SK-N-SH treated with all-trans-retinoic acid at 6 μM for 48 hours (cell line): ENCODE results near the gene ST13.
A peak's percentile ranks its signal among the peaks of the same experiment; 100 is the strongest.

Experiments used
- ATAC-seq: fragments of 200-7000 bp; cut with Tn5 transposase; 3 replicates; pipeline ENCODE4 v1.9.1; 2020; ENCODE audit warnings: mild to moderate bottlenecking, moderate library complexity
- BACH2 ChIP-seq: fragments of 250-450 bp; sonication (Bioruptor Pico); IDR thresholded peaks from 2 replicates; pipeline ENCODE4 v1.9.0; 2021; ENCODE audit warnings: mild to moderate bottlenecking, borderline replicate concordance
- CREB5 ChIP-seq: fragments of 250-450 bp; sonication (Bioruptor Pico); IDR thresholded peaks from 2 replicates; pipeline ENCODE4 v1.5.1; 2020; ENCODE audit warnings: low read depth, mild to moderate bottlenecking, moderate library complexity
- CSDC2 ChIP-seq: fragments of 250-450 bp; sonication (Bioruptor Pico); IDR thresholded peaks from 2 replicates; pipeline ENCODE4 v1.5.0; 2020; ENCODE audit warnings: mild to moderate bottlenecking, moderate library complexity
- CSRNP3 ChIP-seq: fragments of 250-450 bp; sonication (Bioruptor Pico); IDR thresholded peaks from 2 replicates; pipeline ENCODE4 v1.5.1; 2021; ENCODE audit warnings: mild to moderate bottlenecking, moderate library complexity
- ESRRG ChIP-seq: fragments of 250-450 bp; sonication (Bioruptor Pico); IDR thresholded peaks from 2 replicates; pipeline ENCODE4 v1.6.1; 2021; ENCODE audit warnings: mild to moderate bottlenecking
- GLIS3 ChIP-seq: fragments of 250-450 bp; sonication (Bioruptor Pico); IDR thresholded peaks from 2 replicates; pipeline ENCODE4 v1.5.0; 2020; ENCODE audit warnings: mild to moderate bottlenecking, moderate library complexity
- ISL1 ChIP-seq: fragments of 250-450 bp; sonication (Bioruptor Pico); IDR thresholded peaks from 2 replicates; pipeline ENCODE4 v2.1.2; 2022; ENCODE audit warnings: mild to moderate bottlenecking, moderate library complexity
- OSR1 ChIP-seq: fragments of 250-450 bp; sonication (Bioruptor Pico); IDR thresholded peaks from 2 replicates; pipeline ENCODE4 v1.8.0; 2022; ENCODE audit warnings: moderate library complexity, mild to moderate bottlenecking, inconsistent platforms
- PATZ1 ChIP-seq: fragments of 250-450 bp; sonication (Bioruptor Pico); IDR thresholded peaks from 2 replicates; pipeline ENCODE4 v1.8.0; 2020; ENCODE audit warnings: mild to moderate bottlenecking, moderate library complexity, borderline replicate concordance
- POU6F1 ChIP-seq: fragments of 250-450 bp; sonication (Bioruptor Pico); IDR thresholded peaks from 2 replicates; pipeline ENCODE4 v1.8.0; 2021; ENCODE audit warnings: low read depth, mild to moderate bottlenecking, moderate library complexity, borderline replicate concordance
- PPARA ChIP-seq: fragments of 250-450 bp; sonication (Bioruptor Pico); IDR thresholded peaks from 2 replicates; pipeline ENCODE4 v1.5.0; 2020; ENCODE audit warnings: mild to moderate bottlenecking, borderline replicate concordance
- RARB ChIP-seq: fragments of 250-450 bp; sonication (Bioruptor Pico); IDR thresholded peaks from 2 replicates; pipeline ENCODE4 v1.8.0; 2021; ENCODE audit warnings: mild to moderate bottlenecking, moderate library complexity
- TCF4 ChIP-seq: fragments of 250-450 bp; sonication (Bioruptor Pico); IDR thresholded peaks from 2 replicates; pipeline ENCODE4 v1.8.0; 2021; ENCODE audit warnings: mild to moderate bottlenecking, moderate library complexity, borderline replicate concordance
- TOX ChIP-seq: fragments of 250-450 bp; sonication (Bioruptor Pico); IDR thresholded peaks from 2 replicates; pipeline ENCODE4 v1.8.0; 2021; ENCODE audit warnings: mild to moderate bottlenecking, moderate library complexity, borderline replicate concordance
- TSHZ2 ChIP-seq: fragments of 250-450 bp; sonication (Bioruptor Pico); IDR thresholded peaks from 2 replicates; pipeline ENCODE4 v1.5.0; 2020; ENCODE audit warnings: mild to moderate bottlenecking, moderate library complexity
- ZC3H10 ChIP-seq: fragments of 250-450 bp; sonication (Bioruptor Pico); IDR thresholded peaks from 2 replicates; pipeline ENCODE4 v1.5.1; 2021; ENCODE audit warnings: mild to moderate bottlenecking, moderate library complexity
- ZFP3 ChIP-seq: fragments of 250-450 bp; sonication (Bioruptor Pico); IDR thresholded peaks from 2 replicates; pipeline ENCODE4 v1.5.0; 2020; ENCODE audit warnings: mild to moderate bottlenecking, moderate library complexity
- ZFP30 ChIP-seq: fragments of 450-650 bp; formaldehyde crosslinking; IDR thresholded peaks from 2 replicates; pipeline ENCODE4 v1.5.0; 2022; ENCODE audit warnings: mild to moderate bottlenecking, moderate library complexity
- ZNF565 ChIP-seq: fragments of 450-650 bp; formaldehyde crosslinking; conservative IDR thresholded peaks from 2 replicates; pipeline ENCODE4 v1.5.0; 2020; ENCODE audit warnings: low read depth, mild to moderate bottlenecking, moderate library complexity
- ZNF70 ChIP-seq: fragments of 450-650 bp; formaldehyde crosslinking; IDR thresholded peaks from 2 replicates; pipeline ENCODE4 v1.5.0; 2020; ENCODE audit warnings: mild to moderate bottlenecking, moderate library complexity
- ZNF8 ChIP-seq: fragments of 450-650 bp; formaldehyde crosslinking; IDR thresholded peaks from 2 replicates; pipeline ENCODE4 v1.5.0; 2020; ENCODE audit warnings: mild to moderate bottlenecking, moderate library complexity

Gene ST13

GRCh38 chr22:40818747-40819598 lies 37.5 kb downstream of the ST13 start, which contains the start of gene SLC25A17:
Gene SLC25A17 (minus strand): TSS chr22:40819346. CDS start chr22:40819248, 98 bp downstream.
- TF ChIP-seq GLIS3 (CRISPR knock-in tag) (no peak), ZC3H10 (CRISPR knock-in tag) (no peak), ZNF565 (CRISPR knock-in tag) (no peak), CREB5 (CRISPR knock-in tag) (no peak), ESRRG (CRISPR knock-in tag) (no peak), BACH2 (CRISPR knock-in tag) (no peak)

GRCh38 chr22:40818192-40818746 lies 38.2 kb downstream of the ST13 start:
- TF ChIP-seq POU6F1 (CRISPR knock-in tag) (no peak), RARB (CRISPR knock-in tag) (no peak), ZNF8 (no peak), ISL1 (CRISPR knock-in tag) (no peak), PPARA (no peak), OSR1 (CRISPR knock-in tag) (no peak), ZFP30 (CRISPR knock-in tag) (no peak), PATZ1 (no peak), CREB5 (CRISPR knock-in tag) (no peak), ZNF565 (CRISPR knock-in tag) (no peak), CSDC2 (no peak), ZFP3 (CRISPR knock-in tag) (no peak), TSHZ2 (CRISPR knock-in tag) (no peak), ZC3H10 (CRISPR knock-in tag) (no peak), ZNF70 (CRISPR knock-in tag) (no peak)
- ATAC-seq = no peak

More at GRCh38 chr22:40818747-40819598, 37.5 kb downstream of the ST13 start, which contains the start of gene SLC25A17:
- peak; percentile 92 for ATAC-seq

- TF ChIP-seq TOX (CRISPR knock-in tag) (no peak), ZFP30 (CRISPR knock-in tag) (no peak), ZNF70 (CRISPR knock-in tag) (no peak), CSRNP3 (CRISPR knock-in tag) (no peak), ZC3H10 (CRISPR knock-in tag) (no peak), TCF4 (CRISPR knock-in tag) (no peak), ESRRG (CRISPR knock-in tag) (no peak), POU6F1 (CRISPR knock-in tag) (no peak), CREB5 (CRISPR knock-in tag) (no peak), PPARA (no peak), ZNF8 (no peak), ZFP3 (CRISPR knock-in tag) (no peak), ZNF565 (CRISPR knock-in tag) (no peak), OSR1 (CRISPR knock-in tag) (no peak), ISL1 (CRISPR knock-in tag) (no peak)
- ATAC-seq = no peak
Observed at GRCh38 chr22:40817737-40818136, 38.7 kb downstream of the ST13 start.
